Stimulated activated effector memory CD8-positive, alpha-beta T cell treated with anti-CD3 and anti-CD28 coated beads, Interleukin-12 subunit alpha, Interleukin-12 subunit beta, amount 100 ng/mL, for 72 hours (primary cell): ENCODE results near the gene NEK2.
"Not testable (repeated sequence)": the region's sequence is repeated elsewhere in the genome, so short reads cannot be mapped to it uniquely, and the experiment has no call there.

Experiments used
- ATAC-seq: fragments of 150-1000 bp; cut with Tn5 transposase; 2 replicates; pipeline ENCODE4 v1.10.0; 2021
- DNase-seq, 2 donors: peaks; one replicate each; pipeline ENCODE4 v3.0.0; 2021 to 2022; ENCODE audit warnings: low spot score in 2 of 2
- H3K27ac Mint-ChIP-seq: one replicate; pipeline ENCODE4 v1.8.0; 2022; ENCODE audit warnings: mild to moderate bottlenecking, mixed read lengths
- H3K36me3 Mint-ChIP-seq: one replicate; pipeline ENCODE4 v1.8.0; 2022; ENCODE audit warnings: mild to moderate bottlenecking, mixed read lengths
- H3K4me1 Mint-ChIP-seq: one replicate; pipeline ENCODE4 v1.8.0; 2022; ENCODE audit warnings: mixed read lengths
- H3K4me3 Mint-ChIP-seq: one replicate; pipeline ENCODE4 v1.8.0; 2022; ENCODE audit warnings: mild to moderate bottlenecking, mixed read lengths
- H3K9me3 Mint-ChIP-seq: one replicate; pipeline ENCODE4 v1.8.0; 2022; ENCODE audit warnings: mixed read lengths

The NEK2 gene

DNA sequence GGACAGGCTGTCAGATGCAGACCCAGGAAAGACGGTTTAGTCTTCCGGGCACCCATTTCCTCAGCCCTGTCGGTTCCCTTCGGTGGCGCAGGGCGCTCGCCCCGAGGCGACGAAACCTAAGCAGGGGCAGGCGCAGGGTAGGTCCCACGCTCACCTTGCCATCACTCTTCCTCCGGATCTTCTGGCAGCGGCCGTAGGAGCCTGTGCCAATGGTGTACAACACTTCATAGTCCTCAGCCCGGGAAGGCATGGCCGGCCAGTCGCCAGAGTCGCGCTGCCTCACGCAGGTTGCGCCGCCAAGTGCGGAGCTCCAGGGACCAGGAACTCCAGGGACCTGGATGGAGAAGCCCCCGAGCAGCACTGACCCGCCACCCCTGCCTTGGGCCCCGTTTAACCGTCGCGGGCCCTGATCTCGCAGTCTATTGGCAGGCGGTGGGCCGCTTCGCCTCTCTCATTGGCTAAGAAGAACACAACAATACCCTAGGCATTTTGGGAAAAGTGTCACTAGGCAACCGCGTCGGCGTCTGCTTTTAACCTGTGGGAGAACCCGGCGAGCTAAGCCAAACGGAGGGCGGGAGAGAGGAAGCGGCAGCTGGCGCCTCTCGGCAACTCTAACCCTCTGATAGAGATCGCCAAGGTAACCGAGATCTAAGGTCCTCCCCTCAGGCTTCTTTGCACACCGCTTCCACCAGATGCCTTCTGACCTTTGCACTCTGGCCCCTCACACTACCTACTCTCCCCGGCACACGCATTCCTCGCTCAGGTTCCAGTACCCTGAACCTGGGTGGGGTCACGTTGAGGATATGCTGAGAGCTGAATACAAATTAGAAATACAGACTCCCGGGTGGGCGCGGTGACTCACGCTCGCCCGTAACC is at the start of gene NEK2:
Gene NEK2 (minus strand): TSS at position 392 of the 876 bp plus-strand sequence. CDS start 142 bp downstream, at position 250.
- Mint-ChIP-seq H3K27ac (peak within 1 kb of the TSS; percentile 91), H3K9me3 (no peaks in the 10 kb centered on the region), H3K4me3 (peak within 1 kb of the TSS; percentile 93), H3K4me1 (peaks cover 23% of the 10 kb centered on the region), H3K36me3 (peaks cover 21% of the 10 kb centered on the region)
- DNase-seq (peak; percentile 54 to 86), ATAC-seq (peak; percentile 97)

DNA sequence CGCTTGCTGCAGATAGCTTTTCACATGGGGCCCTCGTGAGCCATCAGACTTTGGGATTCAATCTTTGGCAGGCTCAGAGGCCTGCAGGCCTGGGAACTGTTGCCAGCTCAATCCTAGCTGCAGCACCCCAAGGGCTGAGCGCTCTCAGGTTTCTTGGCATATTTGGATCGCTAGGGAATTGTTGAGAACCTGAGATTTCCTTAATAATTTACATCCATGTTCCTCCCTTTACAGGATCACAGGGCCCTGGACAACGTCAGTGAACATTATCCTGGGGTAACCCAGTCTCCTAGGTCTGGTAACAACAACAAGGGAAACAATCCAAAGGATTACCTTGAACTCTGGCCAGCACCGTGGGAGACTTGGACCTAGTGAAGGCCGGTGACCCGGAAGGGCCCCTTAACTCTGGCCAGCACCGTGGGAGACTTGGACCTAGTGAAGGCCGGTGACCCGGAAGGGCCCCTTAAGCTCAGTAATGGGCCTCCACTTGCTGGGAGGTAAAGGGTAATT is 49.3 kb upstream of the NEK2 start:
- Mint-ChIP-seq H3K36me3 (no peaks in the 10 kb centered on the region), H3K27ac (no peak overlapping the region), H3K4me1 (no peaks in the 10 kb centered on the region), H3K9me3 (no peaks in the 10 kb centered on the region), H3K4me3 (no peak overlapping the region)
- DNase-seq (no peak), ATAC-seq (no peak)

GRCh38 chr1:211723273-211723672 is 47.9 kb upstream of the NEK2 start:
- Mint-ChIP-seq H3K4me1 (no peaks in the 10 kb centered on the region), H3K27ac (no peak overlapping the region), H3K36me3 (no peaks in the 10 kb centered on the region), H3K9me3 (no peaks in the 10 kb centered on the region), H3K4me3 (no peak overlapping the region)
- no peak for ATAC-seq
- DNase-seq = no peak

DNA sequence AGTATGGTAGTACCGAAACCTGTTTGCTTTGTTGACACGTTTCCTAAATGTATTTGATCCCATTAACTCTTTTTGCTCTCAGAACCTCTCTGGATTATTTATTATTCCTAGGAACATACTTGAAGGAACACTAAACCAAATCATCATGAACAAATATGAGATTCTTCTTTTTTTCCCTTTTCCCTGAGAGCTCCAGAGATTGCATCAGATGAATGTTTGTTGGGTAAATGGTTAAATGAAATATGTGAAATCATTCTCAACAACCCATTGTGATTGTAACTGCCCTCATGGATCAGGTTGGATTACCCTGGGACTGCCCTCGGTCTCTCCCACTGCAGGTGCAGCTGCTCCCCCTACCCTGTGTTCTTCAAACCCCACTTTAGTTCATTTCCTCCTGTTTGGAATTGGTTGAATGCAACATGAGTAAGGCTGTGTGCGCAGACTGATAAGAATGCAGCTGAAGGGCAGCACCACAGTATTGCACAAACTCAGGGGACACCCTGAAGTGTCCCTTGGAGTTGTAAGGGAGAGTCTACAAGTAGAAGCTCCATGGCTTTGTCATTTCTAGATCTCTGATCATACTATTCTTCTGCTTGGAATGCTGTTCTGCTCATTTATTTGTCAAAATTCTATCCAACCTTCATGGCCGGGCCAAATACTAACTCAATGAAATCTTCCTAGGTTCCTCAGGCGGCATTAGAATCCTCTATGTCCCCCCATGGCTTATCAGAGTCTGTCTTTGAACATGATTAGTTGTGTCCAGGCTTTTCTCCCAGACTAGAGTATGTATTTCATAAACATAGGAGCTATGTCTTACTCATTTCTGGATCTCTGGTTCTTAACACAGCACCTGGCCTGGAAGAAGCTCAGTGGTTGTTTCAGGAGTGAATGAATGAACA is 47.1 kb upstream of the NEK2 start:
- no peak overlapping the region for H3K27ac Mint-ChIP-seq
- no peak overlapping the region for H3K4me3 Mint-ChIP-seq
- ATAC-seq (no peak), DNase-seq (no peak)
- no peaks in the 10 kb centered on the region for H3K4me1 Mint-ChIP-seq
- no peaks in the 10 kb centered on the region for H3K9me3 Mint-ChIP-seq
- no peaks in the 10 kb centered on the region for H3K36me3 Mint-ChIP-seq

DNA sequence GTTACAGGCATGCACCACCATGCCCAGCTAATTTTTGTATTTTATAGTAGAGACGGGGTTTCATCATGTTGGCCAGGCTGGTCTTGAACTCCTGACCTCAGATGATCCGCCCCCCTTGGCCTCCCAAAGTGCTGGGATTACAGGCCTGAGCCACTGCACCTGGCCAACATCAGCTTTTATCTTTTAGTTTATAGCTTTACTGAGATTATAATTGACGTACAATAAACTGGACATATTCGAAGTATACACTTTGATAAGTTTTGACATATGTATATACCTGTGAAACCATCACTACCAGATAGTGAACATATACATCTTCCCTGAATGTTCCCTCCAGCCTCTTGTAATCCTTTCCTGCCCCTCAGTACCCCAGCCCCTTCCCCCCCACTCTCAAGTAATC is 41.1 kb upstream of the NEK2 start:
- H3K4me1 Mint-ChIP-seq, H3K9me3 Mint-ChIP-seq, ATAC-seq, H3K4me3 Mint-ChIP-seq, H3K27ac Mint-ChIP-seq, H3K36me3 Mint-ChIP-seq, DNase-seq: not testable (repeated sequence)

- DNase-seq (no peak), ATAC-seq (no peak)
- Mint-ChIP-seq H3K36me3 (no peaks in the 10 kb centered on the region), H3K27ac (no peak overlapping the region), H3K4me1 (no peaks in the 10 kb centered on the region), H3K9me3 (peaks cover 2% of the 10 kb centered on the region), H3K4me3 (no peak overlapping the region)
These were observed 40.5 kb upstream of the NEK2 start for GRCh38 chr1:211715971-211716370.

DNA sequence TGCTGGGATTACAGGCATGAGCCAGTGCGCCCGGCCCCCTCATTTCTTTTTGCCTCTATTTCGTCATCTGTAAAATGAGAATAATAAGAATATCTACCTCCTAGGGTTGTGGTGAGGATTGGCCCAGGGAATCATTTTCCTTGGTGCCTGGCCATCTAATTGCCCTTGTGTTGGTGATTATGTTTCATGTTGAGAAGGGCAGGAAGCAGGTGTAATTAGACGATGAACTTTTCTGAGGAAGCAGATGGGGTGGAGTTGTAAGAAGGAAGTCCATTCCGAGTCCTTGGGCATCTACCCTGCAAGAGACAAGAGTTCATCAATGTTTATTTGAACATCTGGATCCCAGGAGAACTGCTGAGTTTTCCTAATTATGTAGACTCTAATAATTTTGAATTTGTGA is 38.7 kb upstream of the NEK2 start:
- Mint-ChIP-seq H3K27ac (no peak overlapping the region), H3K4me3 (no peak overlapping the region), H3K4me1 (no peaks in the 10 kb centered on the region), H3K9me3 (peaks cover 2% of the 10 kb centered on the region), H3K36me3 (no peaks in the 10 kb centered on the region)
- DNase-seq = no peak
- no peak for ATAC-seq

DNA sequence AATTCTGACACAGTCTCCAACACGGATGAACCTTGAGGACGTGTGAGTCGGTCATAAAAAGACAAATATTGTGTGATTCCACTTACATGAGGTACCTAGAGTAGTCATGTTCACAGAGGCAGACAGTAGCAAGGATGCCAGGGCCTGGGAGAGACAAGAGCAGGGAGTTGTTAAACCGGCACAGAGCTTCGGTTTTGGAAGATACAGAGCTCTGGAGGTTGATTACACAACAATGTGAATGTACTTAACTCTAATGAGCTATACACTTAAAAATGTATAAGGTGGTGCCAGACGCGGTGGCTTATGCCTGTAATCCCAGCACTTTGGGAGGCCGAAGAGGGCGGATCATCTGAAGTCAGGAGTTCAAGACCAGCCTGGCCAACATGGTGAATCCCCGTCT is 37.8 kb upstream of the NEK2 start:
- no peak for DNase-seq
- no peak for ATAC-seq
- no peak overlapping the region for H3K4me3 Mint-ChIP-seq
- H3K36me3 Mint-ChIP-seq = no peaks in the 10 kb centered on the region
- H3K4me1 Mint-ChIP-seq = no peaks in the 10 kb centered on the region
- H3K27ac Mint-ChIP-seq = no peak overlapping the region
- peaks cover 2% of the 10 kb centered on the region for H3K9me3 Mint-ChIP-seq

- no peak for DNase-seq
- Mint-ChIP-seq H3K4me1 (no peaks in the 10 kb centered on the region), H3K36me3 (no peaks in the 10 kb centered on the region), H3K9me3 (no peaks in the 10 kb centered on the region), H3K4me3 (no peak overlapping the region), H3K27ac (no peak overlapping the region)
- ATAC-seq = no peak
These were observed 35.9 kb upstream of the NEK2 start for GRCh38 chr1:211711315-211711705.

- no peaks in the 10 kb centered on the region for H3K36me3 Mint-ChIP-seq
- no peak overlapping the region for H3K4me3 Mint-ChIP-seq
- no peak overlapping the region for H3K27ac Mint-ChIP-seq
- no peaks in the 10 kb centered on the region for H3K9me3 Mint-ChIP-seq
- no peak for DNase-seq
- H3K4me1 Mint-ChIP-seq = no peaks in the 10 kb centered on the region
- no peak for ATAC-seq
These were observed 35.3 kb upstream of the NEK2 start for GRCh38 chr1:211710566-211711314.

DNA sequence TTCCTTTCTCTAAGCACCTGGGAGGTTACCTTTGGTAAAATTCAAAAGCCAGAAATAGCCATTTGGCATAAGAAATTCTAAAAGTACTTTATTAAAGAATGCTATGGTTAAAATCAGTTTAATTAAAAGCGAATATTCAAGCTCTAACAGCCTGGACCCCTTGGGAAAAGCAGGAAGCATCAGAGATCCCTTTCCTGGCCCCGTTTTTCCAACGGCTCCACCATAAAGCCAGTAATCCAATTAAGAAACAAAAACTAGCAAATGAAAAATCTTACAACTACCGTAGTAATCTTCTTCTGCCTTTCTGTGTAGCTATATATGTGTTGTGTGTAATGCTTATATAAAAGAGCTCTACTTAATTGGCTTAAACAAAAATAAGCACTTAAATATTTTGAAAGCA is 33.5 kb upstream of the NEK2 start:
- no peaks in the 10 kb centered on the region for H3K9me3 Mint-ChIP-seq
- H3K4me3 Mint-ChIP-seq = no peak overlapping the region
- DNase-seq = no peak
- no peak for ATAC-seq
- H3K36me3 Mint-ChIP-seq = no peaks in the 10 kb centered on the region
- H3K4me1 Mint-ChIP-seq = no peaks in the 10 kb centered on the region
- H3K27ac Mint-ChIP-seq = no peak overlapping the region

GRCh38 chr1:211708006-211708405 is 32.6 kb upstream of the NEK2 start:
- Mint-ChIP-seq H3K4me3 (no peak overlapping the region), H3K9me3 (no peaks in the 10 kb centered on the region), H3K36me3 (no peaks in the 10 kb centered on the region), H3K27ac (no peak overlapping the region), H3K4me1 (no peaks in the 10 kb centered on the region)
- DNase-seq = no peak
- no peak for ATAC-seq

- Mint-ChIP-seq H3K4me3 (no peak overlapping the region), H3K27ac (no peak overlapping the region), H3K9me3 (no peaks in the 10 kb centered on the region), H3K4me1 (no peaks in the 10 kb centered on the region), H3K36me3 (no peaks in the 10 kb centered on the region)
- ATAC-seq = no peak
- no peak for DNase-seq
These were observed 30.2 kb upstream of the NEK2 start for GRCh38 chr1:211705467-211706091.

- no peaks in the 10 kb centered on the region for H3K9me3 Mint-ChIP-seq
- H3K4me3 Mint-ChIP-seq = no peak overlapping the region
- no peaks in the 10 kb centered on the region for H3K4me1 Mint-ChIP-seq
- ATAC-seq = no peak
- DNase-seq = no peak
- H3K27ac Mint-ChIP-seq = no peak overlapping the region
- H3K36me3 Mint-ChIP-seq = no peaks in the 10 kb centered on the region
These were observed 29.1 kb upstream of the NEK2 start for GRCh38 chr1:211704543-211704942.
